ENCODE results near the gene GPC3.

The GPC3 gene

GRCh38 chrX:133600536-133600935, 384.9 kb downstream of the GPC3 start:
- no peak for DNase-seq (ENCODE audit: low spot score)

GRCh38 chrX:133598601-133599335, 386.6 kb downstream of the GPC3 start:
- no peak for DNase-seq (ENCODE audit: low spot score)

DNA sequence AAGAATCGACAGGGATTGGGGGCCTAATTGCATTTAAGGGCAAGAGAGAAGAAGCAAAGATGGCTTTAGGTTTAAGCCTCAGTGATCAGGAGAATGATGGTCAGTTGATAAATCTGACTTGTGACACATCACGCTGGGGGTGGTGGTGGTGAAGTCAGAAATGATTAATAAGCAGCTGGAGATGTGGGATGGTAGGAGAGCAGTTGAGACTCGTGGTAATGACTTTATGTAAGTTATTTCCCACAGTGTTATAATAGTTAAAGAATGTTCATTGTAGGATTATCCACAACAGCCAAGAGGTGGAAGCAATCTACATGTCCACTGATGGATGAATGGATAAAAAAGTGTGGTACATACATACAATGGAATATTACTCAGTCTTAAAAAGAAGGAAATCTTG, 391.2 kb downstream of the GPC3 start:
- no peak for DNase-seq (ENCODE audit: low spot score)

DNA sequence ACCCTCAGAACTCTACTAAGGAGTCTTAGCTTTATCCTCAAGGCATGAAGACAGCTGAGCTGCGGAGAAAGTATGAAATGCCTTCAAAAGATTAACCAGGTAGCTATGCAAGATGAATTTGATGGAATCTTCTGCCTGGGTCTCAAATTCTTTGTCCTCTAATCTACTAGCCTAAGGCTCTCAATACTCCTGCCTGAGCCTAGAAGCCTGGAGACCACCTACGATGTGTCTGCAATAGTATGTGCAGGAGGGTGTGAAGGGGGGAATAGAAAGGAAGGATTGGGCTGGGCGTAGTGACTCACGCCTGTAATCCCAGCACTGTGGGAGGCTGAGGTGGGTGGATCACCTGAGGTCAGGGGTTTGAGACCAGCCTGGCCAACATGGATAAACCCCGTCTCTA, 391.9 kb downstream of the GPC3 start:
- no peak for DNase-seq (ENCODE audit: low spot score)

DNA sequence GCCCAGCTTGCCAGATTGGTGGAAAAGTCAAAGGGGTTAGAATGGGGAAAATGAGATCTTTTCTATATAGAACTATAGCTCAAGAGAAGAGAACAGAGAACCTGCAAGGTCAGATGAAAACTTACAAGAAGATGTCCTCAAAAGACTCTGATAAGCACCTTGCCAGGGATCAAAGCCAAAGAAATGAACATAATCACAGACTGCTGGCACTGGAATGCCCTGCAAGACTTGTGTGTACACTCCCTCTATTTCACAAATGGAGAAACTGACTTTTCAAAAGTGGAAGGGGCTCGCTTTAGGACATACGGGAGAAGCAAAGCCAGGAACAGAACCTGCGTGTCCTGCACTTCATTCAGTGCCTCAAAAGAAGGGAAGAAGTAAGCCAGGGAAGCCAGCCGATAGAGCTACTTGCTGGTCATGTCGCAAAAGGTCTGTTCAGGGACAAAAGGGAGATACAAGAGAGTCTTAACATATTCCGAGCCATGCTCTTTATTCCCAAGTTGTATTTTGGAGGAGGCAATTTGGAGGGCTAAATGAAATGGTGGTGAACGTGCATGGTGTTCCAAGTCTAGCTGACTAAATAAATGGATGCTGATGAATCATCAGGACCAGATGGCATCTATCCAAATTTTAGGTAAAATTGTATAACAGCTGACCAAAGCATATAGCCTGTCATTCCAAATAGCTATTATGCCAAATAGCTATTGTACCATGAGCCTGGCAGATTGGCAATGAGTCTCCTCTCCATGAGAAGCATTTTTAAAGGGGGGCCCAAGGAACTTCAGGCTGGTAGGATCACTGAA, 394.5 kb downstream of the GPC3 start:
- no peak for DNase-seq (ENCODE audit: low spot score)

- no peak for DNase-seq (ENCODE audit: low spot score)
Measured at GRCh38 chrX:133588827-133589226, 396.6 kb downstream of the GPC3 start.

DNA sequence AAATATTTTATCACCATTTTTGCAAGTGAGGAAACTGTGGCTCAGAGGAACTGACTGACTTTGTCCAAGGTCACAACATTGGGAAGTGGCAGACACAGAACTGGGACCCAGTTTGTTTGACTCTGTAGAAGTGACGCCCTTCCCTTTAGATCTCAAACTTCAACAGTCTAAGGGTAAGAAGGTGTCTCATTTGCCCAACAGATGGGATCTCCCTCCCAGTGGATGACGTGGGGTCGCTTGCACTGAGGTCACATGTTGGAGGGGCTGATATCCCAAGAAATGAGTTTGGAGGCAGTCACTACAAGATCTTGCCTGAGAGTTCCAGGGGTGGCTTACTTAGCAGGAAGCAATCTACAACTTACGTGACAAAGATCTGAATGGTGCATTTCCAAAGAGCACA, 397.6 kb downstream of the GPC3 start:
- no peak for DNase-seq (ENCODE audit: low spot score)

DNA sequence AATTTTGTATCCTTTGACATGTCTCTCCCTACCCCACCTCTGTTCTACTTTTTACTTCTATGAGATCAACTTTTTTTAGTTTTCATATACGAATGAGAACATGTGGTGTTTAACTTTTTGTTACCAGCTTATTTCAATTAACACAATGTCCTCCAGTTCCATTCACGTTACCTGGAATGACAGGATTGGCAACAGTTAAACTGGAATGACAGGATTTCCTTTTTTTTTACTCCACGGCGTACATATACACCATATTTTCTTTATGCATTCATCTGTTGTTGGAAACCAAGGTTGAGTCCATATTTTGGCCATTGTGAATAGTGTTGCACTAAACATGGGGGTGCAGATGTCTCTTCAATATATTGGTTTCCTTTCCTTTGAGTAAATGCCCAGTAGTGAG, 398.3 kb downstream of the GPC3 start:
- DNase-seq (ENCODE audit: low spot score) = no peak

DNA sequence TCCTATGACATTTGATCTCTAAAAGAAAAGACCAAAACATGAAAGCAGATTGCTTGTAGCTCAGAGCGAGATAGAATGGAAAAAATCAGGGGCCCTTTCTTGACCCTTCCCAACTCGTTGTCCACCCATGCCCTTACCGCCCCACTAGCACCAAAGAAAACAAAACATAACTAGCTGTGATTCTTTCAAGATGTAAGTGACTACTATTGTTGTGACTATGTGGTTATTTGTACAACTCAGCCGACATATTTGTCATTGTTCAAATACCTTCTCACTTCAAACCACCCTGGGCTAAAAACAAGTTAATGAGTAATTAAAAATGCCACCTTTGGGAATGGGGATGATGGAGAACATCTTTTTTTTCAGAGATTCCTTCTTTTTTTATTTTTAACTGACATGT, 399.0 kb downstream of the GPC3 start:
- DNase-seq (ENCODE audit: low spot score) = no peak

- no peak for DNase-seq (ENCODE audit: low spot score)
Measured at GRCh38 chrX:133583825-133584224, 401.6 kb downstream of the GPC3 start.

- DNase-seq (ENCODE audit: low spot score) = no peak
Measured at GRCh38 chrX:133580625-133581024, 404.8 kb downstream of the GPC3 start.

- DNase-seq (ENCODE audit: low spot score) = no peak
Measured at GRCh38 chrX:133579631-133580030, 405.8 kb downstream of the GPC3 start.

DNA sequence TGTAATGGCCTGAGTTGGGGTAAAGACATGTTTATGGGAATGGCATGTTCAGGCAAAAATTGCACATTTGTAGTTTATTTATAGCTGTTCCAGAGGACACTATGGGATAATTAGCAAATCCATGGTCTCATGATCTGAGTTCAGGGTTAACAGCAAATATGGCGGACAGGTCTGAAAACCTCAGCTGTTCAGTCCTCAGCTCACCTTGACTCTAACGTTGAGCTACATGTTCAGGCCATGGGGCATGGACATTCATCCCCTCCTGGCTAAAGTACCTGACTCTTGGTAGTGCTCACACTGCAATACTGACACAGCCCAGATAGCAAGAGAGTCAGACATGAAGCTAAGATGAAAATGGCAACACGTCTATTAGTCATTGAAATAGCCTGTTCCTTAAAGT, 408.5 kb downstream of the GPC3 start:
- no peak for DNase-seq (ENCODE audit: low spot score)

DNA sequence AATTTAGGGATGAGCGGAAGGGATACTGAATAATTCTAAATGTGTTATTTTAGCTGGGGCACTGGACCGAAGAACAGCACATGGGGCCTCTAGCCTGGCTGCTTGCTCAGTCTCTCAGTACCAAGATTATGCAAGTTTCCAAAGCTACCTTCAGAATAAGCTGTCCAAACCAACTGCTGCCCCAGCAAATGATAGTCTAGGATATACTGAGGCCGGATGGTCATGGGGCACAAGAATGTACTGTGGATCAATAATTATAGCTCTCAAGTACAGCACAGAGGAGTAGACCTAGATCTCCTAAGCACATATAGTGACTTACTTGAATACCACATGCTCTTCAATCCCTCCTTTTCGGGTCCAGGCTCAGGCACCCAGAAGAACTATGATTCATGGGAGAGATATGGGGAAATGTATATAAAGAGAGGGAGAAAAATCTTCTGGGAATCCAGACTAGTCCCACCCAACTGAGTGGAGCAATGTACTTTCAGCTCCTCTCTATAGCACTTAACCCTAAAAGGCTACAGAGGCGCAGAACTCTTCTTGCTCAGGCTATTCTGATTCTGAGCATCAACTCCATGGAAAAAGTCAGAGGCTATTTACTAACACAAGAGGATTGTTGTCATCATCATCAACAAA, 409.8 kb downstream of the GPC3 start:
- DNase-seq (ENCODE audit: low spot score) = no peak

DNA sequence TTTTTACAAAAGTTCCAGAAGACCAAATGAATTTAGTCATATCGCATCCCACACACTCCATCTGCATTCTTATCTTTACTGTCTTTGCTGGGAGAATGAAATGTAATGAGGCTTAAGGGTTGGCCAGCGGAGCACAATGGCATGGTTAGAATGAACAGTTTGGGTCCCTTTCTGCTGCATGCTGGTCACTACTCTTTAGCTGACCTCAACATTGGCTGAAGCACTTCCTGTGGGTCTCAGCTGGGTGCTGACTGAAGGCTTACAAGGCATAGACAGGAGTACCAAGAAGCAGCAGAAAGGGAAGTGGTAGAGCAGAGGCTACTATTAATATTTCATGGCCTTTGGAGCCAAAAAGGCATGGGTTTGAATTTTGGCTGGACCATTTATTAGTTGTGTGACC, 410.7 kb downstream of the GPC3 start:
- no peak for DNase-seq (ENCODE audit: low spot score)

DNA sequence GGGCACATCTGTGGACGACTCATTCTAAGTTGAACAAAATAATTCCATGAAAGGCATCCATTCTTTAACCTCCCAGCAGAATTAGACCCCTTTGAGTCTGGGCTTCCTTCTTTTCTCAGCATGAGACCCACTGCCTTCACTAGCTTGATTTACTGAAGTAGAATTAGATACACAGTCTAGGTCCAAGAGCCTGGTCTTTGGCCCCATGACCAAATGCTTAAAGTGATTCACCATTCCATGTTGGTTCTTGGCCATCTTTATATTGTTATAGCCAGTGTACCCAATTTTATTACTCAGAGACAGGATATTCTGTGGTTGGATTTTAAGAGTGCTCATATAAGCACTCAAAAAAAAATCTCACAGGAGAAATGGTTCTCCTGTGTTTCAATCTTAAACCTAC, 414.8 kb downstream of the GPC3 start:
- no peak for DNase-seq (ENCODE audit: low spot score)

DNA sequence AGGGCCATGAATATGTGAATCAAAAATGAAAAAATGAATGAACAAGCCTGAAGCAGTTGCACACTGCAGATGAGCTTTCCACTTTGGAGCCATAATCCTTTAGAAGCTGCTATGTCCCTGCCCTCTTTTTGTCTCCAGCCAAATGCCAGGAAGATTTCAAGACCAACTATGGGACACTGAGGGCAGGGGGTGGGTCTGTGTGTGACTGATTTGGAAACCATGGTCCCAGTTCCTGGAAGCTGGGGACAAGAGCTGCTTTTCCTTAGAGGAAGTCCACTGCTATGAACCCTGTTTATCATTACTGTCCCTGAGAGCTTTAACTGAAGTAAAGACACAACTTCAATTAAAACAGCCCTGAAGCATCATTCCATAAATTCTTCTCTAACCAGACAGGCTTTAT, 416.2 kb downstream of the GPC3 start:
- no peak for DNase-seq (ENCODE audit: low spot score)

- no peak for DNase-seq (ENCODE audit: low spot score)
Measured at GRCh38 chrX:133568109-133568508, 417.3 kb downstream of the GPC3 start.

DNA sequence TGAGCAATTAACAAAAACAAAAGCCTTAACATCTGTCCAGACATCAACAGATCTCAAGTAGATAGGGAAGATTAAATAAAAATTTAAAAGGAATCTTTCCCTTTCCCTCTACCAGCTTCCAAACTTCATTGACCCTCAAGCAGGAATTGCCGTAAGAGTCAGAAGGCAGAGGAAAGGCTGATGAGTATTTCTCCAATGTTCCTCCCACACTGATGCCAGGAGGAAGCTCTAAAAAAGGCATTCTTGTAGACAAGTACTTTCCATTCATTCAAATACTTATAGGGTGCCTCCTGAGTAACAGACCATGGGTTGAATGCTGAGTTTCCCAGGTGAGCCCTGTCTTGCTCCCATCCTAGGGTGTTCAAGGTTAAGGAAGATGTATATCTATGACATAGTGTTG, 418.5 kb downstream of the GPC3 start:
- no peak for DNase-seq (ENCODE audit: low spot score)

- DNase-seq (ENCODE audit: low spot score) = no peak
Measured at GRCh38 chrX:133563705-133564104, 421.7 kb downstream of the GPC3 start.

GRCh38 chrX:133561251-133561650, 424.1 kb downstream of the GPC3 start:
- DNase-seq (ENCODE audit: low spot score) = no peak

GRCh38 chrX:133559909-133560308, 425.5 kb downstream of the GPC3 start:
- no peak for DNase-seq (ENCODE audit: low spot score)

DNA sequence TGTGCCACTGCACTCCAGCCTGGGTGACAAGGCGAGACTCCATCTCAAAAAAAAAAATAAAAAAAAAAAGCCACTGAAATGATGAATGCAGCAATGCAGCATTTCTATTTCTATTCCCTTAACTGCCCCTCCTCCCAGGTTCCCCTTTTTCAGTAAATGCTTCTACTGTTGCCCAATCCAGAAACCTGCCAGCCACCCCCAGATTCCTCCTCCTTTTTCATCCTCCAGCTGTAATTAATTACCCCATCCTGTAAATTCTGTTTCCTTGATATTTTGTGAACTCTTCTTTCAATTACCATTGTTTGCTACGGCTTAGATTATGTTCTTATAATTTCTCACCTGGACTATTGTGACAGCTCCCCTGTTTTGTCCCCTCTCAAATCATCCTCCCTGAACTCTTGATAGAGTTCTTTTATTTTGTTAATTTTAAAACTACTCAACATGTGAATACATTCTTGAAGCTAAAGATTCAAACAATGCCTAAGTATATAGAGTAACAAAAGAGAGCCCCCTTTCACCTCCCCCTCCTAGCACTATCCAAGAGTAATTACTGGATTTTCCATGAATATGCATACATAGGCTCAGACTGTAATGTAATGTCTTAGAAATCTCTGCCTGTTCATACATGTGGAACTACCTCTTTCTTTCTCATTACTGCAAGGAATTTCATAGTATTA, 429.5 kb downstream of the GPC3 start:
- no peak for DNase-seq (ENCODE audit: low spot score)
